ENCODE data around the gene TGOLN2. TPM values are rescaled to one million over a fixed set of nuclear protein-coding genes. Genes with fewer than 3 reads are reported as not detected.
A peak's percentile ranks its signal among the peaks of the same experiment; 100 is the strongest.

Gene TGOLN2
- total RNA-seq, 1 experiment from 2014 or later = 178 TPM

- Histone ChIP-seq H3K27ac (ENCODE audit: low read length) (peak overlapping the region; percentile 94), H3K36me3 (ENCODE audit: control insufficient read depth, insufficient read depth, low read length) (peaks cover 5% of the 10 kb centered on the region; the same call in 1 of the 2 replicates), H3K4me3 (ENCODE audit: low read depth in 2 of 2, low read length in 2 of 2) (peak overlapping the region; percentile 75 to 99), H3K4me1 (ENCODE audit: control insufficient read depth, insufficient read depth, low read length) (0 out of 2 replicates have a peak, but pooled peaks cover 4% of the 10 kb centered on the region), H3K27me3 (ENCODE audit: control insufficient read depth, insufficient read depth, low read length) (no peaks in the 10 kb centered on the region), H3K9me3 (ENCODE audit: control insufficient read depth, insufficient read depth, low read depth, low read length) (no peaks in the 10 kb centered on the region)
- DNase-seq (ENCODE audit: low read depth, low spot score) (no peak), ATAC-seq (no peak)
- intact Hi-C loops (cut with micrococcal nuclease; ENCODE audit: unreplicated experiment) = no loop called here
- no peak for TF ChIP-seq SIN3A (IDR thresholded peaks at IDR 0.05; ENCODE audit: borderline replicate concordance, insufficient read depth, low read depth, low read length)
- no peak for TF ChIP-seq TCF7L2 (IDR thresholded peaks at IDR 0.05; ENCODE audit: low read depth, low read length)
- no peak for TF ChIP-seq POLR2AphosphoS5 (IDR thresholded peaks at IDR 0.05; ENCODE audit: low read depth, low read length)
- TF ChIP-seq, protein P1, sequence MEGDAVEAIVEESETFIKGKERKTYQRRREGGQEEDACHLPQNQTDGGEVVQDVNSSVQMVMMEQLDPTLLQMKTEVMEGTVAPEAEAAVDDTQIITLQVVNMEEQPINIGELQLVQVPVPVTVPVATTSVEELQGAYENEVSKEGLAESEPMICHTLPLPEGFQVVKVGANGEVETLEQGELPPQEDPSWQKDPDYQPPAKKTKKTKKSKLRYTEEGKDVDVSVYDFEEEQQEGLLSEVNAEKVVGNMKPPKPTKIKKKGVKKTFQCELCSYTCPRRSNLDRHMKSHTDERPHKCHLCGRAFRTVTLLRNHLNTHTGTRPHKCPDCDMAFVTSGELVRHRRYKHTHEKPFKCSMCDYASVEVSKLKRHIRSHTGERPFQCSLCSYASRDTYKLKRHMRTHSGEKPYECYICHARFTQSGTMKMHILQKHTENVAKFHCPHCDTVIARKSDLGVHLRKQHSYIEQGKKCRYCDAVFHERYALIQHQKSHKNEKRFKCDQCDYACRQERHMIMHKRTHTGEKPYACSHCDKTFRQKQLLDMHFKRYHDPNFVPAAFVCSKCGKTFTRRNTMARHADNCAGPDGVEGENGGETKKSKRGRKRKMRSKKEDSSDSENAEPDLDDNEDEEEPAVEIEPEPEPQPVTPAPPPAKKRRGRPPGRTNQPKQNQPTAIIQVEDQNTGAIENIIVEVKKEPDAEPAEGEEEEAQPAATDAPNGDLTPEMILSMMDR (IDR thresholded peaks at IDR 0.05) = no peak
- TF ChIP-seq, protein P2, sequence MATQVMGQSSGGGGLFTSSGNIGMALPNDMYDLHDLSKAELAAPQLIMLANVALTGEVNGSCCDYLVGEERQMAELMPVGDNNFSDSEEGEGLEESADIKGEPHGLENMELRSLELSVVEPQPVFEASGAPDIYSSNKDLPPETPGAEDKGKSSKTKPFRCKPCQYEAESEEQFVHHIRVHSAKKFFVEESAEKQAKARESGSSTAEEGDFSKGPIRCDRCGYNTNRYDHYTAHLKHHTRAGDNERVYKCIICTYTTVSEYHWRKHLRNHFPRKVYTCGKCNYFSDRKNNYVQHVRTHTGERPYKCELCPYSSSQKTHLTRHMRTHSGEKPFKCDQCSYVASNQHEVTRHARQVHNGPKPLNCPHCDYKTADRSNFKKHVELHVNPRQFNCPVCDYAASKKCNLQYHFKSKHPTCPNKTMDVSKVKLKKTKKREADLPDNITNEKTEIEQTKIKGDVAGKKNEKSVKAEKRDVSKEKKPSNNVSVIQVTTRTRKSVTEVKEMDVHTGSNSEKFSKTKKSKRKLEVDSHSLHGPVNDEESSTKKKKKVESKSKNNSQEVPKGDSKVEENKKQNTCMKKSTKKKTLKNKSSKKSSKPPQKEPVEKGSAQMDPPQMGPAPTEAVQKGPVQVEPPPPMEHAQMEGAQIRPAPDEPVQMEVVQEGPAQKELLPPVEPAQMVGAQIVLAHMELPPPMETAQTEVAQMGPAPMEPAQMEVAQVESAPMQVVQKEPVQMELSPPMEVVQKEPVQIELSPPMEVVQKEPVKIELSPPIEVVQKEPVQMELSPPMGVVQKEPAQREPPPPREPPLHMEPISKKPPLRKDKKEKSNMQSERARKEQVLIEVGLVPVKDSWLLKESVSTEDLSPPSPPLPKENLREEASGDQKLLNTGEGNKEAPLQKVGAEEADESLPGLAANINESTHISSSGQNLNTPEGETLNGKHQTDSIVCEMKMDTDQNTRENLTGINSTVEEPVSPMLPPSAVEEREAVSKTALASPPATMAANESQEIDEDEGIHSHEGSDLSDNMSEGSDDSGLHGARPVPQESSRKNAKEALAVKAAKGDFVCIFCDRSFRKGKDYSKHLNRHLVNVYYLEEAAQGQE (IDR thresholded peaks at IDR 0.05; ENCODE audit: insufficient read depth in 1 of 2, low read depth in 2 of 2, low read length in 1 of 2) = no peak
- CTCF ChIA-PET = no interaction called here
- POLR2A ChIA-PET = no interaction called here
- in situ Hi-C loops (cut with HindIII; ENCODE audit: low pct_unique_long_range_greater_than_20kb, low sequenced_read_pairs) = no loop called here
- no TSS peak for BruUV-seq (replicated peaks)
Measured at GRCh38 chr2:85355521-85355920, 27.7 kb upstream of the TGOLN2 start.

- BruUV-seq (replicated peaks) = TSS peak; percentile 78
- Histone ChIP-seq H3K4me1 (ENCODE audit: control insufficient read depth, insufficient read depth, low read length) (0 out of 2 replicates have a peak, but pooled peaks cover 4% of the 10 kb centered on the region), H3K27ac (ENCODE audit: low read length) (peak overlapping the region; percentile 94), H3K27me3 (ENCODE audit: control insufficient read depth, insufficient read depth, low read length) (no peaks in the 10 kb centered on the region), H3K36me3 (ENCODE audit: control insufficient read depth, insufficient read depth, low read length) (peaks cover 5% of the 10 kb centered on the region), H3K9me3 (ENCODE audit: control insufficient read depth, insufficient read depth, low read depth, low read length) (no peaks in the 10 kb centered on the region), H3K4me3 (ENCODE audit: low read depth in 2 of 2, low read length in 2 of 2) (peak overlapping the region; percentile 75 to 99)
- CTCF ChIA-PET = no interaction called here
- ATAC-seq = no peak; the same call in 1 of the 2 replicates
- no peak for DNase-seq (ENCODE audit: low read depth, low spot score)
- in situ Hi-C loops (cut with HindIII; ENCODE audit: low pct_unique_long_range_greater_than_20kb, low sequenced_read_pairs) (no loop called here), intact Hi-C loops (cut with micrococcal nuclease; ENCODE audit: unreplicated experiment) (no loop called here)
- TF ChIP-seq POLR2AphosphoS5 (IDR thresholded peaks at IDR 0.05; ENCODE audit: low read depth, low read length) (no peak), TCF7L2 (IDR thresholded peaks at IDR 0.05; ENCODE audit: low read depth, low read length) (no peak), SIN3A (IDR thresholded peaks at IDR 0.05; ENCODE audit: borderline replicate concordance, insufficient read depth, low read depth, low read length) (no peak)
- TF ChIP-seq, protein P1 (IDR thresholded peaks at IDR 0.05) = no peak
- TF ChIP-seq, protein P2 (IDR thresholded peaks at IDR 0.05; ENCODE audit: insufficient read depth in 1 of 2, low read depth in 2 of 2, low read length in 1 of 2) = no peak
- POLR2A ChIA-PET = interaction anchor here (0.9 kb wide), 1 partner anchor 195 kb away, joined by 3 read pairs; no protein-coding TSS in a partner anchor
Measured at GRCh38 chr2:85355073-85355410, 27.3 kb upstream of the TGOLN2 start.
